B cell (primary cell): ENCODE results near the gene PROCA1. TPM values are rescaled to one million over a fixed set of nuclear protein-coding genes. Genes with fewer than 3 reads are reported as not detected.
A peak's percentile ranks its signal among the peaks of the same experiment; 100 is the strongest.

Source experiments
- ATAC-seq: fragments of 200-7000 bp; cut with Tn5 transposase; one replicate; pipeline ENCODE4 v1.10.0; 2021; ENCODE audit warnings: low read depth, mild to moderate bottlenecking, moderate number of reproducible peaks, moderate library complexity
- CTCF ChIA-PET: fragments of 350-600 bp; sonication (Branson Sonifier 250); formaldehyde crosslinking; loops from one replicate; lab custom pipeline; 2021; ENCODE audit warnings: antibody characterized with exemption, inconsistent platforms; lab: Charles Lee
- POLR2A ChIA-PET: fragments of 350-600 bp; sonication (Branson Sonifier 250); formaldehyde crosslinking; loops from one replicate; lab custom pipeline; 2021; ENCODE audit warnings: antibody characterized with exemption; lab: Charles Lee
- DNase-seq: peaks from one replicate; pipeline ENCODE4 v3.0.0; 2013
- H2AFZ ChIP-seq: 2 replicates; pipeline ENCODE4 v1.6.1; 2012; ENCODE audit warnings: mild to moderate bottlenecking, low read depth, low read length; ENCODE audit not compliant: insufficient read depth, poor library complexity, severe bottlenecking
- H3K27ac ChIP-seq, 2 donors: 1 replicate in 1 of 2; 2 replicates in 1 of 2; pipeline ENCODE4 v1.5.1; 2012 to 2013; ENCODE audit warnings: low read length in 2 of 2, mild to moderate bottlenecking in 2 of 2, moderate library complexity in 1 of 2
- H3K27me3 ChIP-seq, 4 experiments: fragments of 200-600 bp in 1 of 4; sonication (generic) in 1 of 4; replicated peaks in 1 of 4; 1 replicate in 2 of 4; 2 replicates in 2 of 4; pipeline versions ENCODE4 v1.6.1 to v1.7.0; 2013 to 2016; ENCODE audit warnings: low read length in 3 of 4, mild to moderate bottlenecking in 2 of 4, mixed read lengths in 1 of 4, moderate library complexity in 1 of 4; ENCODE audit not compliant: insufficient read depth in 4 of 4, control insufficient read depth in 3 of 4; ENCODE audit errors: control extremely low read depth in 1 of 4
- H3K36me3 ChIP-seq, 2 experiments: replicated peaks in 1 of 2; 1 replicate in 1 of 2; 2 replicates in 1 of 2; pipeline versions ENCODE4 v1.6.1 to v1.7.1; 2013; ENCODE audit warnings: low read length in 1 of 2; ENCODE audit not compliant: insufficient read depth in 2 of 2, control insufficient read depth in 1 of 2; ENCODE audit errors: control extremely low read depth in 1 of 2, extremely low read depth in 1 of 2
- H3K4me1 ChIP-seq, 2 donors: fragments of 200-600 bp in 1 of 2; sonication (generic) in 1 of 2; 1 replicate in 1 of 2; 2 replicates in 1 of 2; pipeline versions ENCODE4 v1.5.1 to v1.6.1; 2013 to 2017; ENCODE audit warnings: low read length in 2 of 2; ENCODE audit not compliant: control insufficient read depth in 2 of 2, insufficient read depth in 2 of 2
- H3K4me2 ChIP-seq: replicated peaks from 2 replicates; pipeline ENCODE3; 2012; ENCODE audit warnings: mild to moderate bottlenecking, low read depth, low read length; ENCODE audit not compliant: poor library complexity, severe bottlenecking
- H3K4me3 ChIP-seq, 5 experiments: fragments of 200-600 bp in 1 of 5; sonication (generic) in 1 of 5; 1 replicate in 3 of 5; 2 replicates in 2 of 5; pipeline versions ENCODE4 v1.5.1 to v1.7.0; 2011 to 2016; ENCODE audit warnings: low read length in 4 of 5, mild to moderate bottlenecking in 4 of 5, low read depth in 2 of 5, control low read depth in 1 of 5, moderate library complexity in 1 of 5; ENCODE audit not compliant: insufficient read depth in 1 of 5; ENCODE audit errors: control extremely low read depth in 1 of 5, extremely low read depth in 1 of 5
- H3K79me2 ChIP-seq: fragments of 200-600 bp; sonication (generic); one replicate; pipeline ENCODE4 v1.6.0; 2016; ENCODE audit warnings: low read length; ENCODE audit not compliant: control insufficient read depth, insufficient read depth
- H3K9ac ChIP-seq: fragments of 200-600 bp; sonication (generic); 2 replicates; pipeline ENCODE4 v1.6.1; 2017; ENCODE audit warnings: mild to moderate bottlenecking, low read length, moderate library complexity
- H3K9me3 ChIP-seq, 3 donors: one replicate each; pipeline versions ENCODE4 v1.6.1 to v1.7.1; 2013; ENCODE audit warnings: low read length in 2 of 3; ENCODE audit not compliant: control insufficient read depth in 2 of 3, insufficient read depth in 1 of 3; ENCODE audit errors: control extremely low read depth in 1 of 3
- H4K20me1 ChIP-seq: 2 replicates; pipeline ENCODE4 v1.6.0; 2012; ENCODE audit warnings: mild to moderate bottlenecking, low read length; ENCODE audit not compliant: insufficient read depth, control insufficient read depth, poor library complexity, severe bottlenecking
- H3K27ac Mint-ChIP-seq: one replicate; pipeline ENCODE4 v1.8.0; 2021; ENCODE audit warnings: mixed read lengths
- H3K27me3 Mint-ChIP-seq: one replicate; pipeline ENCODE4 v1.8.0; 2021; ENCODE audit warnings: mixed read lengths
- H3K4me1 Mint-ChIP-seq: one replicate; pipeline ENCODE4 v1.8.0; 2021; ENCODE audit warnings: mixed read lengths
- H3K4me3 Mint-ChIP-seq: one replicate; pipeline ENCODE4 v1.8.0; 2021; ENCODE audit warnings: mixed read lengths
- H3K9me3 Mint-ChIP-seq: one replicate; pipeline ENCODE4 v1.8.0; 2022; ENCODE audit warnings: mixed read lengths; ENCODE audit not compliant: insufficient read depth
- CTCF ChIP-seq: fragments of 200-600 bp; IDR thresholded peaks from one replicate; pipeline ENCODE4 v1.8.0; 2022; ENCODE audit warnings: antibody characterized with exemption, mild to moderate bottlenecking
- EZH2 ChIP-seq: IDR thresholded peaks from 2 replicates; pipeline ENCODE4 v1.6.1; 2012; ENCODE audit warnings: borderline replicate concordance, low read depth, mild to moderate bottlenecking, moderate library complexity, low read length; ENCODE audit not compliant: insufficient read depth, poor library complexity, severe bottlenecking
- WGBS: methylation state at CpG from one replicate; pipeline ENCODE4 v1.1.5; 2013; ENCODE audit warnings: missing lambda C conversion rate; ENCODE audit not compliant: insufficient coverage; 5-methylcytosine and 5-hydroxymethylcytosine counted together
- intact Hi-C: fragments of 100-400 bp; cut with micrococcal nuclease; formaldehyde crosslinking; loops from one replicate; pipeline ENCODE4 v1.10.0; 2022
- polyA plus RNA-seq: library from polyadenylated mRNA; depleted of rRNA; stranded (reverse); fragments of >200 nt; gene quantifications from 2 replicates; pipeline ENCODE4 v1.2.3, GENCODE V29; 2012
- total RNA-seq, 2 donors: library from RNA; stranded (reverse); fragments of 120-200 nt in 1 of 2; gene quantifications; 1 replicate in 1 of 2; 2 replicates in 1 of 2; pipeline versions ENCODE4 v1.2.3 to v1.2.4, GENCODE V29; 2013 to 2022

Gene PROCA1
- total and polyA plus RNA-seq, 2 donors (not counting 1 experiment from before 2014, with no cell fraction given) = 7.4 to 26.8 TPM

- H3K79me2 ChIP-seq = peaks cover 59% of the 10 kb centered on the region
- Mint-ChIP-seq H3K4me3 (peak overlapping the region; percentile 94), H3K27ac (peak overlapping the region; percentile 93), H3K4me1 (peaks cover 61% of the 10 kb centered on the region), H3K27me3 (no peaks in the 10 kb centered on the region), H3K9me3 (no peaks in the 10 kb centered on the region)
- TF ChIP-seq EZH2 = no peak
- TF ChIP-seq CTCF = no peak
- peak overlapping the region; percentile 84 for H3K9ac ChIP-seq
- H3K4me2 ChIP-seq = peak overlapping the region; percentile 88
- CTCF ChIA-PET = interaction anchor here (0.6 to 18.9 kb wide), 3 partner anchors 18 to 218 kb away, joined by 3 to 1020 read pairs (median 3); partner anchors contain the start of genes NEK8, RPL23A and TLCD1
- POLR2A ChIA-PET = interaction anchor here (0.9 to 16.2 kb wide), 7 partner anchors 10 to 208 kb away, joined by 3 to 511 read pairs (median 4); partner anchors contain the start of genes NEK8, PHF12, RPL23A and TLCD1
- WGBS = under 1% methylated on average over 58 of the region's 61 CpGs
- no peaks in the 10 kb centered on the region for H3K27me3 ChIP-seq
- H3K27ac ChIP-seq = peak overlapping the region; percentile 82 to 100
- DNase-seq (peak; percentile 87), ATAC-seq (peak; percentile 25)
- intact Hi-C loops = no loop called here
- H3K9me3 ChIP-seq = peaks cover 0 to 16% (median 0%) of the 10 kb centered on the region in 3 donors
- H3K4me1 ChIP-seq = peaks cover 67 to 70% of the 10 kb centered on the region in 2 donors
- H3K4me3 ChIP-seq = peak overlapping the region; percentile 58 to 98 (median 88)
- H3K36me3 ChIP-seq = peaks cover 0 to 36% of the 10 kb centered on the region in 2 experiments
- no peak overlapping the region for H2AFZ ChIP-seq
- peaks cover 52% of the 10 kb centered on the region for H4K20me1 ChIP-seq
Measured at GRCh38 chr17:28744104-28744971, 32.6 kb upstream of the PROCA1 start.
